ENCODE results near the gene KRTAP12-3.

Gene KRTAP12-3

DNA sequence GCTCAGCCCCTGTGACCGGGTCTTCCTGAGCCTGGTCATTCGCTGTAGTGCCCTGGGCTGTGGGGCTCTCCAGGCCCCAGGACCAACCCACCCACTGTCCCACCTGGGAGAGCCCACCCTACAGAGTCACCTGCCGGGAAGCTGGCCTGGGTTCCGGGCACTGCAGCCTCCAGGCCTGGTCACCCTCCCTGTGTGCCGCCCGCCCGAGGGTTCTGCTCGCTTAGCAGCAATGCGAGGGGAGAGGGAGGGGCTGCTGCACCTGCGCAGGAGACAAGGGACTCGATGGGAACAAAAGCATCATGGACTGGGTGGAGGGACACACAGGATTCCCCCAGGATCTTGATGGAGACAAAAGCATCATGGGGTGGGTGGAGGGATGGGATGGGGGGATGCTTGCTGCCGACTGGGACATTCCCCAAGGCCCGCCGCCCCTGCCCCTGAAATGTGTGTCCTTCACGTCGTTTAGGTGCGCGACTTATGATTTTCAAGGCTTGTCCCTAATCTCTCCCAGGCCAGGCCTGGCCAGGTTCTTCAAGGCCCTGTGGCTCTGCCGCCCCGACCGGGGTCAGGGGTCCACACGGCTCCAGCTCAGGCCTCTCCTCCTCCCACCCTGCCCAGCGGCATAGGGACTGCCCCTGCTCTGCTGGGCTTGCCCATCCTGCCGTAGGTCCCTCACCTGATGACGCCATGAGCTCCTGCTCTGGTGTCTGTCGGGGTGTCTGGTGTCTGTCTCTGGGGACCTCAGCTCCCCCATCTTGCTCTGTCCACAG lies 44.2 kb upstream of the KRTAP12-3 start:
- DNase-seq (ENCODE audit: extremely low read depth, insufficient read length) = no peak
- no peaks in the 10 kb centered on the region for H3K27me3 ChIP-seq (replicated peaks; ENCODE audit: control insufficient read depth, insufficient read depth, low read length)
- H3K4me3 ChIP-seq (replicated peaks; ENCODE audit: low read depth, low read length) = no peak overlapping the region
- no peaks in the 10 kb centered on the region for H3K36me3 ChIP-seq (ENCODE audit: control insufficient read depth, insufficient read depth, low read length)
- TF ChIP-seq, protein P1, sequence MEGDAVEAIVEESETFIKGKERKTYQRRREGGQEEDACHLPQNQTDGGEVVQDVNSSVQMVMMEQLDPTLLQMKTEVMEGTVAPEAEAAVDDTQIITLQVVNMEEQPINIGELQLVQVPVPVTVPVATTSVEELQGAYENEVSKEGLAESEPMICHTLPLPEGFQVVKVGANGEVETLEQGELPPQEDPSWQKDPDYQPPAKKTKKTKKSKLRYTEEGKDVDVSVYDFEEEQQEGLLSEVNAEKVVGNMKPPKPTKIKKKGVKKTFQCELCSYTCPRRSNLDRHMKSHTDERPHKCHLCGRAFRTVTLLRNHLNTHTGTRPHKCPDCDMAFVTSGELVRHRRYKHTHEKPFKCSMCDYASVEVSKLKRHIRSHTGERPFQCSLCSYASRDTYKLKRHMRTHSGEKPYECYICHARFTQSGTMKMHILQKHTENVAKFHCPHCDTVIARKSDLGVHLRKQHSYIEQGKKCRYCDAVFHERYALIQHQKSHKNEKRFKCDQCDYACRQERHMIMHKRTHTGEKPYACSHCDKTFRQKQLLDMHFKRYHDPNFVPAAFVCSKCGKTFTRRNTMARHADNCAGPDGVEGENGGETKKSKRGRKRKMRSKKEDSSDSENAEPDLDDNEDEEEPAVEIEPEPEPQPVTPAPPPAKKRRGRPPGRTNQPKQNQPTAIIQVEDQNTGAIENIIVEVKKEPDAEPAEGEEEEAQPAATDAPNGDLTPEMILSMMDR (IDR thresholded peaks at IDR 0.05; ENCODE audit: insufficient read depth, low read length, poor library complexity, severe bottlenecking) = no peak

DNA sequence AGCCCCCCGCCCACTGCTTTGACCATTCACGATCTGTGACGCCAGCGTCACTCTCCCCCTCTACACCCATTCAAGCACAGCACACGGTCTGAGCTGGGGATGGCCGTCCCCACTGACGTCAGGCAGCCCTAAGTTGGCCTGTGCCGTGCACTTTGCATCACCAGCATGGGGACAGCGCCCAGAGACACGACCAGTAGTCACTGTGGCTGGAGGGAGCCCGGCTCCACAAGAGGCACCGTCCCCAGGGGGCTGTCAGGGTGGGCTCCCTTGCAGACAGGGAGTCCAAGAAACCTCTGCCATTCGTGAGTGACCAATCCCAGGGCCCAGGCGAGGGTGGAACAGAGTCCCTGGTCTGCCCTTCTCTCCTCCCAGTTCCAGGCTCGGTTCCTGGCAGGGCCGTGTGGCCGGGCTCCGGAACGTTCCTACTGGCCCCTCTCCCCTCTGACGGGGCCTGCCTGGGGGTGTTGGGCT lies 43.5 kb upstream of the KRTAP12-3 start:
- TF ChIP-seq, protein P1 (IDR thresholded peaks at IDR 0.05; ENCODE audit: insufficient read depth, low read length, poor library complexity, severe bottlenecking) = no peak
- H3K4me3 ChIP-seq (replicated peaks; ENCODE audit: low read depth, low read length) = no peak overlapping the region
- DNase-seq (ENCODE audit: extremely low read depth, insufficient read length) = no peak
- H3K36me3 ChIP-seq (ENCODE audit: control insufficient read depth, insufficient read depth, low read length) = no peaks in the 10 kb centered on the region
- no peaks in the 10 kb centered on the region for H3K27me3 ChIP-seq (replicated peaks; ENCODE audit: control insufficient read depth, insufficient read depth, low read length)

DNA sequence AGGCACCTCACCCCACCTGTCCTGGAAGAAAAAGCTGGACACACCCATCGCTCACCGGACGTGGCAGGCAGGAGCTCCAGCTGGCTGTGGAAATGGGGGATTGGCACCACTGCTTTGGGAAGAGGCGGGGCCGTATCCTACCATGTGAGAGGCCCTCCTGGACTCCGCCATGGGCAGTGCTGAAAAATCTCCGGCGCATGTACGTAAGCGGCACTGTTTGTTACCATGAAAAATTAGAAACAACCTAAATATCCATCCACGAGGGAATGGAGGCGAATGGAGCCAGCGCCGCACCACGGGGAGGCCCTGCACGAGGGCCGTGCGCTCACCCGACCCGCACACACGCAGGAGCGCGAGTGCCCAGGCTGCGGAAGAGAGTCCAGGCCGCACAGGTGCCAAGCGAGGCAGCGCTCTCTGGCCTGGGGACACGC lies 42.8 kb upstream of the KRTAP12-3 start:
- Histone ChIP-seq H3K36me3 (ENCODE audit: control insufficient read depth, insufficient read depth, low read length) (no peaks in the 10 kb centered on the region), H3K27me3 (replicated peaks; ENCODE audit: control insufficient read depth, insufficient read depth, low read length) (no peaks in the 10 kb centered on the region), H3K4me3 (replicated peaks; ENCODE audit: low read depth, low read length) (no peak overlapping the region)
- TF ChIP-seq, protein P1 (IDR thresholded peaks at IDR 0.05; ENCODE audit: insufficient read depth, low read length, poor library complexity, severe bottlenecking) = no peak
- DNase-seq (ENCODE audit: extremely low read depth, insufficient read length) = no peak

DNA sequence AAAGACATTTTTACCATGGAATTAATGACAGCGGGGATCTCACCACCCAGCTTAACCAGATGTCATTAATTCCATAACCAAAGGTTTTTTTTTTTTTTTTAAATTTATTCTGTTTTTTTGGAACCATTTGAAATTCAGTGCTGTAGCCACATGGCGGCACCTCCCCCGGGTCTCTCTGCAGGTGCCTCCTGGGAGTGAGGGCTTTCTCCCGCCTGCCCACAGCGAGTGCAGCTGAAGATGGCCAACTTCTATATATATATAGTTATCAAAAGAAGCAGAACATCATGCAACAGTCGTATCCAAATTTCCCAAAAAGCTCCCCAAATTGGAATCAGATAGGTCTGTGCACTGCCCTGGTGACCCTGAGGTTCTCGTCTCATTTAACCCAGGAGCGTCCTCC lies 42.3 kb upstream of the KRTAP12-3 start:
- DNase-seq (ENCODE audit: extremely low read depth, insufficient read length) = no peak
- Histone ChIP-seq H3K4me3 (replicated peaks; ENCODE audit: low read depth, low read length) (no peak overlapping the region), H3K27me3 (replicated peaks; ENCODE audit: control insufficient read depth, insufficient read depth, low read length) (no peaks in the 10 kb centered on the region), H3K36me3 (ENCODE audit: control insufficient read depth, insufficient read depth, low read length) (no peaks in the 10 kb centered on the region)
- TF ChIP-seq, protein P1 (IDR thresholded peaks at IDR 0.05; ENCODE audit: insufficient read depth, low read length, poor library complexity, severe bottlenecking) = no peak

DNA sequence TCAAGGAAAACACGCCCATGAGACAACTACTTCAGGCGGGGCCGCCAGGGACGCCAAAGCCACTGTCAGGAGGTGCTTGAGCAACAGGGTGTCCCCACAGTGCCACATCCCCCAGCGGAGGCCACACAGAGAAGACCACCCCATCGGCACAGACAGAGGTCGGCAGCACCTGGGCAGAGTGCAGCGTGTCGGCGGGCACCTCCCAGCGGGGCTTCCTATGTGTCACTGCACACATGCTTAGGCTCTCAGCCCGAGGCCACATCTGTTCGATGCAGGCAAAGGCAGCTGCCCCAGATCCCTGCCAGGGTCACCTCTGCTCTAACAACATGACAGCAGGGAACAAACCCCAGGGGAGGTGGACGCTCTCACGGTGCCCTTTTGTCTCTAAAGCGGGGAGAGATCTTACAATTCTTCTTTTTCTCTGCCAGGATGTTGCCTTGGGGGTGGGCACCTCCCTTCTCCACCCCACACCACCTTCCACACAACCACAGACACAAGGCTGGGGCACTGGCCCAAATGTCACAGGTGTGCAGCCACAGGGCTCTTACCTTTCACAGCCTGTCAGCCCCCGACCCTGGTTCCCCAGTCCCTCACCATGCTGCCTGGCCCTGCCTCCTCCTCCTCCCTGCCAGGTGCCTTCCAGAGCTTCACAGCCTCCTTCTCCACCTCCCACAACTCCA lies 41.7 kb upstream of the KRTAP12-3 start:
- TF ChIP-seq, protein P1 (IDR thresholded peaks at IDR 0.05; ENCODE audit: insufficient read depth, low read length, poor library complexity, severe bottlenecking) = no peak
- Histone ChIP-seq H3K27me3 (replicated peaks; ENCODE audit: control insufficient read depth, insufficient read depth, low read length) (no peaks in the 10 kb centered on the region), H3K4me3 (replicated peaks; ENCODE audit: low read depth, low read length) (no peak overlapping the region), H3K36me3 (ENCODE audit: control insufficient read depth, insufficient read depth, low read length) (no peaks in the 10 kb centered on the region)
- DNase-seq (ENCODE audit: extremely low read depth, insufficient read length) = no peak

Data from GM06990 (cell line).